ENCODE results near the gene ARID1B. TPM values are rescaled to one million over a fixed set of nuclear protein-coding genes. Genes with fewer than 3 reads are reported as not detected.

ARID1B gene
- total and polyA plus RNA-seq, 9 of the 15 experiments (the other 6 are each of a cell fraction or from before 2014, with no cell fraction given): 12.5 to 50.5 (median 25.8) TPM

DNA sequence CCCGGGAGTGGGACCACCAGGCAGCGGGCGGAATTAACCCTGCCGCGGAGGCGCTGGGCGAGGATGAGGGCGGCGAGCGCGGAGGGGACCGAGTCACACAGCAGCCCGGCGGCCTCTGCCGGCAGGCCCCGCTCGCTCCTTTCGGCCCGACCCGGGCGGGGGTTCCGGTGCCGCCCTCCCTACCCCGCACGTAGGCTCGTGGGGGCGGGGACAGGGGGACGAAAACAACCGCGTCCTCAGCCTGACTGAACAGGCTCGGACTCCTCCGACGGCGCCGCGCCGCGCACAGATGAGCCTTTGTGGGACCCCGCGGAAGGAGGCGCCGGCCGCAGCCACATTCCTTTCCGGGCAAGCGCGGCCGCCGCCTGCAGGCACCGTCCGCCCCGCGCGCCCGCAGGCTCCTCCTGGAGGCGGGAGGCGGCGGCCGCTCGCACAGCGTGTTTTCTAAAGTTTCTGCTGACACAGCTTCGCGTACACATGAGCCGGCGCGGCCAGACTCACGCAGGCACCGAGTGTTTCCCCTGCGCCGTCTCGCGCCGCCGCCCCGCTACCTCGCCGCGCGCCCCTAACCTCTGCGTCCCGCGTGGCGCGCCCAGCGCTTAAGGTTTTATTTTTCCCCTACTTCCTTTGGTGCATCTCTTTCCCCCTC, 244.3 kb downstream of the ARID1B start (continued):
- TF ChIP-seq, protein P1, sequence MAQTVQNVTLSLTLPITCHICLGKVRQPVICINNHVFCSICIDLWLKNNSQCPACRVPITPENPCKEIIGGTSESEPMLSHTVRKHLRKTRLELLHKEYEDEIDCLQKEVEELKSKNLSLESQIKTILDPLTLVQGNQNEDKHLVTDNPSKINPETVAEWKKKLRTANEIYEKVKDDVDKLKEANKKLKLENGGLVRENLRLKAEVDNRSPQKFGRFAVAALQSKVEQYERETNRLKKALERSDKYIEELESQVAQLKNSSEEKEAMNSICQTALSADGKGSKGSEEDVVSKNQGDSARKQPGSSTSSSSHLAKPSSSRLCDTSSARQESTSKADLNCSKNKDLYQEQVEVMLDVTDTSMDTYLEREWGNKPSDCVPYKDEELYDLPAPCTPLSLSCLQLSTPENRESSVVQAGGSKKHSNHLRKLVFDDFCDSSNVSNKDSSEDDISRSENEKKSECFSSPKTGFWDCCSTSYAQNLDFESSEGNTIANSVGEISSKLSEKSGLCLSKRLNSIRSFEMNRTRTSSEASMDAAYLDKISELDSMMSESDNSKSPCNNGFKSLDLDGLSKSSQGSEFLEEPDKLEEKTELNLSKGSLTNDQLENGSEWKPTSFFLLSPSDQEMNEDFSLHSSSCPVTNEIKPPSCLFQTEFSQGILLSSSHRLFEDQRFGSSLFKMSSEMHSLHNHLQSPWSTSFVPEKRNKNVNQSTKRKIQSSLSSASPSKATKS (CRISPR knock-in tag; IDR thresholded peaks at IDR 0.05): no peak
- peak; percentile 85 for TF ChIP-seq KDM5B (IDR thresholded peaks at IDR 0.05; ENCODE audit: insufficient replicate concordance, low read depth, low read length)
- no peak for TF ChIP-seq CEBPG (CRISPR knock-in tag; IDR thresholded peaks at IDR 0.05)
- TF ChIP-seq CEBPG (tag; conservative IDR thresholded peaks at IDR 0.05 in 1 of 2, IDR thresholded peaks at IDR 0.05 in 1 of 2): no peak
- TF ChIP-seq KLF16 (IDR thresholded peaks at IDR 0.05): 0 out of 2 replicates have a peak, but pooled peaks have one; percentile 32
- TF ChIP-seq NKRF (IDR thresholded peaks at IDR 0.05; ENCODE audit: borderline replicate concordance): no peak; the same call in 1 of the 2 replicates
- no peak for TF ChIP-seq CREBBP (IDR thresholded peaks at IDR 0.05; ENCODE audit: low read depth, low read length)
- TF ChIP-seq, protein P2, sequence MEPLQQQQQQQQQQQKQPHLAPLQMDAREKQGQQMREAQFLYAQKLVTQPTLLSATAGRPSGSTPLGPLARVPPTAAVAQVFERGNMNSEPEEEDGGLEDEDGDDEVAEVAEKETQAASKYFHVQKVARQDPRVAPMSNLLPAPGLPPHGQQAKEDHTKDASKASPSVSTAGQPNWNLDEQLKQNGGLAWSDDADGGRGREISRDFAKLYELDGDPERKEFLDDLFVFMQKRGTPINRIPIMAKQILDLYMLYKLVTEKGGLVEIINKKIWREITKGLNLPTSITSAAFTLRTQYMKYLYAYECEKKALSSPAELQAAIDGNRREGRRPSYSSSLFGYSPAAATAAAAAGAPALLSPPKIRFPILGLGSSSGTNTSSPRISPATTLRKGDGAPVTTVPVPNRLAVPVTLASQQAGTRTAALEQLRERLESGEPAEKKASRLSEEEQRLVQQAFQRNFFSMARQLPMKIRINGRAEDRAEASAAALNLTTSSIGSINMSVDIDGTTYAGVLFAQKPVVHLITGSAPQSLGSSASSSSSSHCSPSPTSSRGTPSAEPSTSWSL (CRISPR knock-in tag; IDR thresholded peaks at IDR 0.05; ENCODE audit: borderline replicate concordance): peak; percentile 30; the same call in 1 of the 2 replicates
- no peak for TF ChIP-seq XRCC3 (IDR thresholded peaks at IDR 0.05)
- no peak for TF ChIP-seq SMARCA5 (IDR thresholded peaks at IDR 0.05)
- TF ChIP-seq CBX5 (IDR thresholded peaks at IDR 0.05; ENCODE audit: borderline replicate concordance, low read depth): peak; percentile 74; the same call in 1 of the 2 replicates
- no peak for TF ChIP-seq PRMT5 (CRISPR knock-in tag; IDR thresholded peaks at IDR 0.05)
- no peak for TF ChIP-seq ZNF830 (CRISPR knock-in tag; IDR thresholded peaks at IDR 0.05)
- TF ChIP-seq, protein P3, sequence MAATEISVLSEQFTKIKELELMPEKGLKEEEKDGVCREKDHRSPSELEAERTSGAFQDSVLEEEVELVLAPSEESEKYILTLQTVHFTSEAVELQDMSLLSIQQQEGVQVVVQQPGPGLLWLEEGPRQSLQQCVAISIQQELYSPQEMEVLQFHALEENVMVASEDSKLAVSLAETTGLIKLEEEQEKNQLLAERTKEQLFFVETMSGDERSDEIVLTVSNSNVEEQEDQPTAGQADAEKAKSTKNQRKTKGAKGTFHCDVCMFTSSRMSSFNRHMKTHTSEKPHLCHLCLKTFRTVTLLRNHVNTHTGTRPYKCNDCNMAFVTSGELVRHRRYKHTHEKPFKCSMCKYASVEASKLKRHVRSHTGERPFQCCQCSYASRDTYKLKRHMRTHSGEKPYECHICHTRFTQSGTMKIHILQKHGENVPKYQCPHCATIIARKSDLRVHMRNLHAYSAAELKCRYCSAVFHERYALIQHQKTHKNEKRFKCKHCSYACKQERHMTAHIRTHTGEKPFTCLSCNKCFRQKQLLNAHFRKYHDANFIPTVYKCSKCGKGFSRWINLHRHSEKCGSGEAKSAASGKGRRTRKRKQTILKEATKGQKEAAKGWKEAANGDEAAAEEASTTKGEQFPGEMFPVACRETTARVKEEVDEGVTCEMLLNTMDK (IDR thresholded peaks at IDR 0.05; ENCODE audit: borderline replicate concordance, insufficient read depth, low read depth, low read length, poor library complexity, severe bottlenecking): peak; percentile 90
- no peak for TF ChIP-seq ZNF239 (CRISPR knock-in tag; IDR thresholded peaks at IDR 0.05)
- TF ChIP-seq ZNF76 (CRISPR knock-in tag; IDR thresholded peaks at IDR 0.05; ENCODE audit: borderline replicate concordance): no peak
- no peak; the same call in 1 of the 2 replicates for TF ChIP-seq ZNF232 (CRISPR knock-in tag; IDR thresholded peaks at IDR 0.05)
- peak; percentile 10 to 42 for TF ChIP-seq RAD21 (CRISPR knock-in tag; conservative IDR thresholded peaks at IDR 0.05 in 1 of 2, IDR thresholded peaks at IDR 0.05 in 1 of 2)
- no peak for TF ChIP-seq ZNF655 (CRISPR knock-in tag; IDR thresholded peaks at IDR 0.05)
